ENCODE results near the gene CLCN7.

CLCN7 gene

DNA sequence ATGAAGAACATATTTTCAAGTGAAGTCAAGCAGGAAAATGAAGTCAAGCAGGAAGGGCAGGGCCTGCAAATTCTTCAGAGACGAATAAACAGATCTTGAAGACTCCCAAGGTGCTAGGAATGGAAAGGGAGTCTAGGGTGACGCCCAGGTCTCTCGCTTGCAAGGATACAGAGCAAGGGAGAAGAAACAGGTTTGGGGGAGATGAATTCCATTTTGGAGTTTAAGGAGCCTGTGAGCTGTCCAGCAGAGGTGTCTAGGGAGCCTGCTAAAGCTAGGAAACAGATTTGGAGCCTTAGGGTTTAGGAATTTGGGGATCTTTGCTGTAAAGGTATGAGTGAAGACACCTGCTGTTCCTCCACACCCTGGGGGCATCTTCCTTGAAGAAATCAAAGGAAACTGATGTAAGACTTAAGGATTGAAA lies 58.3 kb downstream of the CLCN7 start:
- H3K4me1 ChIP-seq (ENCODE audit: control insufficient read depth in 2 of 2, insufficient read depth in 1 of 2, low read depth in 1 of 2, low read length in 2 of 2) = peaks cover 5 to 8% of the 10 kb centered on the region in 2 donors
- no peak overlapping the region for H2BK5ac ChIP-seq (ENCODE audit: low read length)
- H3K27ac ChIP-seq (replicated peaks; ENCODE audit: low read length) = no peak overlapping the region
- H2AFZ ChIP-seq (ENCODE audit: low read length) = no peak overlapping the region
- no peak overlapping the region for H3K9ac ChIP-seq (ENCODE audit: low read depth, low read length, poor library complexity)
- H3K18ac ChIP-seq (ENCODE audit: low read length) = no peak overlapping the region
- no peak overlapping the region for H2BK120ac ChIP-seq (ENCODE audit: low read depth, low read length)
- DNase-seq (ENCODE audit: low spot score) = no peak
- no peak overlapping the region for H3K4ac ChIP-seq (ENCODE audit: low read length)
- H4K8ac ChIP-seq (ENCODE audit: low read depth, low read length) = no peak overlapping the region
- no peak overlapping the region for H3K4me2 ChIP-seq (ENCODE audit: insufficient read depth, low read length, poor library complexity, severe bottlenecking)
- H2BK15ac ChIP-seq (ENCODE audit: low read length) = no peak overlapping the region
- H3K79me1 ChIP-seq (ENCODE audit: low read depth, low read length) = peaks cover 11% of the 10 kb centered on the region
- no peaks in the 10 kb centered on the region for H3K27me3 ChIP-seq (ENCODE audit: control insufficient read depth in 3 of 3, insufficient read depth in 3 of 3, low read depth in 1 of 3, low read length in 3 of 3)
- no peaks in the 10 kb centered on the region for H3K9me3 ChIP-seq (replicated peaks in 1 of 2; ENCODE audit: control insufficient read depth in 2 of 2, insufficient read depth in 1 of 2, low read depth in 1 of 2, low read length in 2 of 2)
- H3K36me3 ChIP-seq (replicated peaks in 1 of 2; ENCODE audit: control insufficient read depth in 2 of 2, insufficient read depth in 2 of 2, low read length in 2 of 2) = peaks cover 3 to 12% of the 10 kb centered on the region in 2 donors
- WGBS, 2 donors (ENCODE audit: extremely low coverage in 2 of 2, insufficient read length in 2 of 2, insufficient replicate concordance in 1 of 2) = no CpG with 5 or more reads among the region's 3 CpGs
- H2BK12ac ChIP-seq (ENCODE audit: low read length) = no peak overlapping the region
- no peak overlapping the region for H3K4me3 ChIP-seq (ENCODE audit: low read length in 2 of 2)
- H3K23ac ChIP-seq (ENCODE audit: low read depth, low read length, poor library complexity) = no peak overlapping the region
- no peak overlapping the region for H4K91ac ChIP-seq (ENCODE audit: low read depth, low read length, poor library complexity)
- no peak overlapping the region for H2AK5ac ChIP-seq (ENCODE audit: low read depth, low read length)
- H3K14ac ChIP-seq (ENCODE audit: low read length) = no peak overlapping the region

DNA sequence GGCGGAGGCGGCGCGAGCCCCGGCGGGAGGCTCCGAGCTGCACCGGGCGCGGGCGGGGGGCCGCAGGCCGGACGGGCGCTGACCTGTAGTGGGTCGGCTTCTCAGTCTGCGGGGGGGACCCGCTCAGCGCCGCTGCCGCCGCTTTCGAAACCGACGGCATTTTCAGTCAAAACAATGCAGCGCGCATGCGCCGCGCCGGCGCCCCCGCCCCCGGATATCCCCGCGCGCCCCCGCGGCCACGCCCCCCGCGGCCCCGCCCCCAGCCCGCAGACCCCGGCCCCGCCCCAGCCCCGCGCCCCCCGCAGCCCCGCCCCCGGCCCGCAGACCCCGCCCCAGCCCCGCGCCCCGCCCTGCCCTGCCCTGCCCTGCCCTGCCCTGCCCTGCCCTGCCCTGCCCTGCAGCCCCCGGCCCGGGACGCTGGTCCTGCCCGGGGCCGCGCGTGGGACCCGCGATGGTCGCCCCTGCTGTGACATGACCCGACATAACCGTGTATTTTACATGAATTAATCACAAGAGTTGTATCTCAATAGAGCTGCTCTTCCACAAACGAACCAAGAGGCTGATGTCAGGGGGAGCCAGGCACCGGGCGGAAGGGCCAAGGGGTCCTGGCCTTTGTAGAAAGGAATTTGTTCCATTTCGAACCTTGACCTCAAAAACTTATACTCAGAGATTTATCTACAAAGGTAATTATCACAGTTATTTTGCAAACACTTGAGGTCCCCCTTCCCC lies 60.1 kb downstream of the CLCN7 start, which contains the start of gene UNKL:
Gene UNKL (minus strand): TSS at position 173 of the 729 bp plus-strand sequence. CDS start 13 bp downstream, at position 160.
- Histone ChIP-seq H3K27ac (replicated peaks; ENCODE audit: low read length) (no peak within 1 kb of the TSS), H3K4me1 (ENCODE audit: control insufficient read depth in 2 of 2, insufficient read depth in 1 of 2, low read depth in 1 of 2, low read length in 2 of 2) (peaks cover 2 to 4% of the 10 kb centered on the region in 2 donors), H4K8ac (ENCODE audit: low read depth, low read length) (no peak within 1 kb of the TSS), H3K14ac (ENCODE audit: low read length) (peak within 1 kb of the TSS; percentile 21), H3K4me3 (ENCODE audit: low read length in 2 of 2) (peak within 1 kb of the TSS; percentile 65 to 98), H2BK15ac (ENCODE audit: low read length) (peak within 1 kb of the TSS; percentile 81), H3K27me3 (ENCODE audit: control insufficient read depth in 3 of 3, insufficient read depth in 3 of 3, low read depth in 1 of 3, low read length in 3 of 3) (no peaks in the 10 kb centered on the region), H3K79me1 (ENCODE audit: low read depth, low read length) (peaks cover 4% of the 10 kb centered on the region), H3K36me3 (replicated peaks in 1 of 2; ENCODE audit: control insufficient read depth in 2 of 2, insufficient read depth in 2 of 2, low read length in 2 of 2) (peaks cover 3 to 15% of the 10 kb centered on the region in 2 donors), H2BK120ac (ENCODE audit: low read depth, low read length) (peak within 1 kb of the TSS; percentile 16), H2BK12ac (ENCODE audit: low read length) (peak within 1 kb of the TSS; percentile 73), H3K9me3 (replicated peaks in 1 of 2; ENCODE audit: control insufficient read depth in 2 of 2, insufficient read depth in 1 of 2, low read depth in 1 of 2, low read length in 2 of 2) (no peaks in the 10 kb centered on the region), H2BK5ac (ENCODE audit: low read length) (peak within 1 kb of the TSS; percentile 95), H3K4ac (ENCODE audit: low read length) (peak within 1 kb of the TSS; percentile 37), H4K91ac (ENCODE audit: low read depth, low read length, poor library complexity) (no peak within 1 kb of the TSS), H2AFZ (ENCODE audit: low read length) (peak within 1 kb of the TSS; percentile 87), H2AK5ac (ENCODE audit: low read depth, low read length) (peak within 1 kb of the TSS; percentile 91), H3K9ac (ENCODE audit: low read depth, low read length, poor library complexity) (peak within 1 kb of the TSS; percentile 95), H3K18ac (ENCODE audit: low read length) (peak within 1 kb of the TSS; percentile 96), H3K23ac (ENCODE audit: low read depth, low read length, poor library complexity) (peak within 1 kb of the TSS; percentile 80), H3K4me2 (ENCODE audit: insufficient read depth, low read length, poor library complexity, severe bottlenecking) (peak within 1 kb of the TSS; percentile 73)
- DNase-seq (ENCODE audit: low spot score) = peak; percentile 70
- no CpG with 5 or more reads among the region's 72 CpGs for WGBS, 2 donors (ENCODE audit: extremely low coverage in 2 of 2, insufficient read length in 2 of 2, insufficient replicate concordance in 1 of 2)

DNA sequence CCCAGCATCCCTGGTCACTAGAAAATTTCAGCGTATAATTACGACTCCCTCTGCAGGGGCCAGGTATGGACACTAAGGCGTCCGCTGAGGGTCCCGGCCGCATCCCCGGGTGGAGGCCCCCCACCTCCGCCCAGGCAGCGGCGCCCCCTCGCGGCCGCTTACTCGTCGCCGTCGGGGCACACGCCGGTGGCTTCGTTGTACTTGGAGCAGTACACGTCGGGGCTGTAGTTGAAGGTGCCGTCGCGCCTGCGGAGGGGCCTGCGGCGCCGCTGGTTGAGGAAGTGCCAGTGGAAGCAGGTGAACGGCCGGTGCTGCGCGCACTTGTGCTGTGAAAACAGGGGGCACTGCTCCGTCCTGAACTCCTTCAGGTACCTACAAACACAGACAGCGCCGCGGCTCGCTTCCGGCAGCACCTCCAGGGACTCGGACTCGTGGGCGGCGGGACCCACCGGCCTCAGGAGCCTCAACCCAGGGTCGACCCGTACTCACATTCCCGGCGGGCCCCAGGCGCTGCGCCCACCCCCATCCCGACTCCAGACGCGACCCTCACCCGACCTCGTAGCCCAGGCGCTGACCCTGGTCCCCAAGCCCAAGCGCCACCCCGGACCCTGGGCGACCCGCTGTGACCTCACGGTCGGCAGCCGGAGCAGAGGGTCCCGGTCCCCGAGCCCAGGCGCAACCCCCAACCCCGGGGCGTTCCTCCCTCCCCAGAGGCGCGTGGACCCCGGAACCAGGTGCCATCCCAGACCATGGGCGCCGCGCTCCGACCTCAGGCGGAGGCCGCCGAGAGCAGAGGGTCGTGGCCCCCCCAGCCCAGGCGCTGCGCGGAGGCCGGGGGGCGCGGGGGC lies 60.9 kb downstream of the CLCN7 start:
- no peak overlapping the region for H3K27ac ChIP-seq (replicated peaks; ENCODE audit: low read length)
- H2AK5ac ChIP-seq (ENCODE audit: low read depth, low read length) = peak overlapping the region; percentile 91
- H3K9ac ChIP-seq (ENCODE audit: low read depth, low read length, poor library complexity) = peak overlapping the region; percentile 95
- H3K9me3 ChIP-seq (replicated peaks in 1 of 2; ENCODE audit: control insufficient read depth in 2 of 2, insufficient read depth in 1 of 2, low read depth in 1 of 2, low read length in 2 of 2) = no peaks in the 10 kb centered on the region
- peak overlapping the region; percentile 16 for H2BK120ac ChIP-seq (ENCODE audit: low read depth, low read length)
- H3K36me3 ChIP-seq (replicated peaks in 1 of 2; ENCODE audit: control insufficient read depth in 2 of 2, insufficient read depth in 2 of 2, low read length in 2 of 2) = peaks cover 3 to 14% of the 10 kb centered on the region in 2 donors
- H4K8ac ChIP-seq (ENCODE audit: low read depth, low read length) = no peak overlapping the region
- H3K14ac ChIP-seq (ENCODE audit: low read length) = peak overlapping the region; percentile 5
- H2AFZ ChIP-seq (ENCODE audit: low read length) = peak overlapping the region; percentile 87
- H2BK12ac ChIP-seq (ENCODE audit: low read length) = no peak overlapping the region
- peak overlapping the region; percentile 96 for H3K18ac ChIP-seq (ENCODE audit: low read length)
- peak overlapping the region; percentile 80 for H3K23ac ChIP-seq (ENCODE audit: low read depth, low read length, poor library complexity)
- peaks cover 2 to 3% of the 10 kb centered on the region in 2 donors for H3K4me1 ChIP-seq (ENCODE audit: control insufficient read depth in 2 of 2, insufficient read depth in 1 of 2, low read depth in 1 of 2, low read length in 2 of 2)
- peaks cover 4% of the 10 kb centered on the region for H3K79me1 ChIP-seq (ENCODE audit: low read depth, low read length)
- H3K4me3 ChIP-seq (ENCODE audit: low read length in 2 of 2) = peak overlapping the region; percentile 65 to 98
- H2BK5ac ChIP-seq (ENCODE audit: low read length) = peak overlapping the region; percentile 95
- peak overlapping the region; percentile 69 for H3K4me2 ChIP-seq (ENCODE audit: insufficient read depth, low read length, poor library complexity, severe bottlenecking)
- H2BK15ac ChIP-seq (ENCODE audit: low read length) = peak overlapping the region; percentile 81
- H4K91ac ChIP-seq (ENCODE audit: low read depth, low read length, poor library complexity) = no peak overlapping the region
- no peaks in the 10 kb centered on the region for H3K27me3 ChIP-seq (ENCODE audit: control insufficient read depth in 3 of 3, insufficient read depth in 3 of 3, low read depth in 1 of 3, low read length in 3 of 3)
- H3K4ac ChIP-seq (ENCODE audit: low read length) = peak overlapping the region; percentile 37
- no CpG with 5 or more reads among the region's 85 CpGs for WGBS, 2 donors (ENCODE audit: extremely low coverage in 2 of 2, insufficient read length in 2 of 2, insufficient replicate concordance in 1 of 2)
- DNase-seq (ENCODE audit: low spot score) = peak; percentile 50

DNA sequence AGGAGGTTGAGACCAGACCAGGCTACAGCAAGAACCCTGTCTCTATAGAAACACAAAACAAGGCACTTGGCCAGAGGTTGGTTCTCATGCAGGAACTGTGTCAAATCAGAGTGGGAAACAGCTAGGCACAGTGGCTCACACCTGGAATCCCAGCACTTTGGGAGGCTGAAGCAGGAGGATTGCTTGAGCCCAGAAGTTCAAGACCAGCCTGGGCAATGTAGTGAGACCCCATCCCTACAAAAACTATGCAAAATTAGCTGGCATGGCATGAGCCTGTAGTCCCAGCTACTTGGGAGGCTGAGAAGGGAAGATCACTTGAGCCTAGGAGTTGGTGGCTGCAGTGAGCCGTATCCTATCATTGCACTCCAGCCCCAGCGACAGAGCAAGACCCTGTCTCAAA lies 62.0 kb downstream of the CLCN7 start:
- Histone ChIP-seq H2BK5ac (ENCODE audit: low read length) (no peak overlapping the region), H3K79me1 (ENCODE audit: low read depth, low read length) (peaks cover 8% of the 10 kb centered on the region), H3K4ac (ENCODE audit: low read length) (no peak overlapping the region), H3K9me3 (replicated peaks in 1 of 2; ENCODE audit: control insufficient read depth in 2 of 2, insufficient read depth in 1 of 2, low read depth in 1 of 2, low read length in 2 of 2) (no peaks in the 10 kb centered on the region), H3K4me2 (ENCODE audit: insufficient read depth, low read length, poor library complexity, severe bottlenecking) (no peak overlapping the region), H2AFZ (ENCODE audit: low read length) (no peak overlapping the region), H4K8ac (ENCODE audit: low read depth, low read length) (no peak overlapping the region), H2BK120ac (ENCODE audit: low read depth, low read length) (no peak overlapping the region), H3K4me1 (ENCODE audit: control insufficient read depth in 2 of 2, insufficient read depth in 1 of 2, low read depth in 1 of 2, low read length in 2 of 2) (peaks cover 2 to 7% of the 10 kb centered on the region in 2 donors), H3K23ac (ENCODE audit: low read depth, low read length, poor library complexity) (no peak overlapping the region), H3K27me3 (ENCODE audit: control insufficient read depth in 3 of 3, insufficient read depth in 3 of 3, low read depth in 1 of 3, low read length in 3 of 3) (no peaks in the 10 kb centered on the region), H3K9ac (ENCODE audit: low read depth, low read length, poor library complexity) (no peak overlapping the region), H3K27ac (replicated peaks; ENCODE audit: low read length) (no peak overlapping the region), H3K4me3 (ENCODE audit: low read length in 2 of 2) (no peak overlapping the region), H2BK15ac (ENCODE audit: low read length) (no peak overlapping the region), H2AK5ac (ENCODE audit: low read depth, low read length) (no peak overlapping the region), H3K36me3 (replicated peaks in 1 of 2; ENCODE audit: control insufficient read depth in 2 of 2, insufficient read depth in 2 of 2, low read length in 2 of 2) (peaks cover 3 to 14% of the 10 kb centered on the region in 2 donors), H2BK12ac (ENCODE audit: low read length) (no peak overlapping the region), H3K14ac (ENCODE audit: low read length) (no peak overlapping the region), H4K91ac (ENCODE audit: low read depth, low read length, poor library complexity) (no peak overlapping the region), H3K18ac (ENCODE audit: low read length) (no peak overlapping the region)
- WGBS, 2 donors (ENCODE audit: extremely low coverage in 2 of 2, insufficient read length in 2 of 2, insufficient replicate concordance in 1 of 2) = no CpG with 5 or more reads among the region's 2 CpGs
- DNase-seq (ENCODE audit: low spot score) = no peak

Measured in neuronal stem cell (in vitro differentiated cells).